Fibroblast of lung (primary cell): Measurements from ENCODE around the gene CEACAM18. TPM values are rescaled to one million over a fixed set of nuclear protein-coding genes. Genes with fewer than 3 reads are reported as not detected.

ENCODE experiments used
- polyA plus RNA-seq, 2 donors: library from polyadenylated mRNA; depleted of rRNA in 1 of 2; stranded (reverse) in 1 of 2; unstranded in 1 of 2; fragments of >200 nt; gene quantifications; 2 replicates each; pipeline ENCODE4 v1.2.1, GENCODE V29; 2011 to 2012; ENCODE audit warnings: missing spikeins in 1 of 2
- total RNA-seq: library from RNA; depleted of rRNA; stranded (reverse); fragments of >200 nt; gene quantifications from 2 replicates; pipeline ENCODE4 v1.2.1, GENCODE V29; 2014

CEACAM18 gene
- total and polyA plus RNA-seq, 2 donors (not counting 1 experiment from before 2014, with no cell fraction given), result not detected

Other genes starting within 250 kb of the CEACAM18 start
- not detected in 2 replicates for gene SIGLECL1, start 227.5 kb upstream of the CEACAM18 start, total RNA-seq
- not detected in 2 replicates for gene SIGLECL1, start 227.5 kb upstream of the CEACAM18 start, polyA plus RNA-seq
- gene IGLON5, start 166.9 kb upstream of the CEACAM18 start, total RNA-seq, result not detected in 2 replicates
- gene IGLON5, start 166.9 kb upstream of the CEACAM18 start, polyA plus RNA-seq, result not detected in 2 replicates
- 0.26 and 0.33 TPM in 2 replicates for gene VSIG10L, start 136.4 kb upstream of the CEACAM18 start, total RNA-seq
- gene VSIG10L, start 136.4 kb upstream of the CEACAM18 start, polyA plus RNA-seq, result 0.66 and 0.82 TPM in 2 replicates
- 71.7 and 123 TPM in 2 replicates for gene ETFB, start 112.2 kb upstream of the CEACAM18 start, total RNA-seq
- gene ETFB, start 112.2 kb upstream of the CEACAM18 start, polyA plus RNA-seq, result 84.4 and 101 TPM in 2 replicates
- gene CLDND2, start 109.5 kb upstream of the CEACAM18 start, total RNA-seq, result not detected in 2 replicates
- gene CLDND2, start 109.5 kb upstream of the CEACAM18 start, polyA plus RNA-seq, result not detected in 2 replicates
- not detected in 2 replicates for gene NKG7, start 105.9 kb upstream of the CEACAM18 start, total RNA-seq
- gene NKG7, start 105.9 kb upstream of the CEACAM18 start, polyA plus RNA-seq, result not detected in 2 replicates
- not detected in 2 replicates for gene LIM2, start 90.6 kb upstream of the CEACAM18 start, total RNA-seq
- not detected in 2 replicates for gene LIM2, start 90.6 kb upstream of the CEACAM18 start, polyA plus RNA-seq
- not detected in 2 replicates for gene C19orf84, start 87.9 kb upstream of the CEACAM18 start, total RNA-seq
- not detected in 2 replicates for gene C19orf84, start 87.9 kb upstream of the CEACAM18 start, polyA plus RNA-seq
- gene SIGLEC10, start 60.9 kb upstream of the CEACAM18 start, total RNA-seq, result not detected in 2 replicates
- gene SIGLEC10, start 60.9 kb upstream of the CEACAM18 start, polyA plus RNA-seq, result not detected in 2 replicates
- gene SIGLEC8, start 20.1 kb upstream of the CEACAM18 start, total RNA-seq, result not detected in 2 replicates
- gene SIGLEC8, start 20.1 kb upstream of the CEACAM18 start, polyA plus RNA-seq, result not detected in 2 replicates
- not detected in 2 replicates for gene SIGLEC12, start 23.3 kb downstream of the CEACAM18 start, total RNA-seq
- not detected in 2 replicates for gene SIGLEC12, start 23.3 kb downstream of the CEACAM18 start, polyA plus RNA-seq
- not detected in 2 replicates for gene SIGLEC6, start 53.1 kb downstream of the CEACAM18 start, total RNA-seq
- gene SIGLEC6, start 53.1 kb downstream of the CEACAM18 start, polyA plus RNA-seq, result not detected in 2 replicates
- gene ZNF175, start 92.7 kb downstream of the CEACAM18 start, total RNA-seq, result 4.1 and 5.0 TPM in 2 replicates
- 4.7 and 7.6 TPM in 2 replicates for gene ZNF175, start 92.7 kb downstream of the CEACAM18 start, polyA plus RNA-seq
- gene SIGLEC5, start 151.9 kb downstream of the CEACAM18 start, total RNA-seq, result not detected in 2 replicates
- gene SIGLEC5, start 151.9 kb downstream of the CEACAM18 start, polyA plus RNA-seq, result not detected in 2 replicates
- gene SIGLEC14, start 168.3 kb downstream of the CEACAM18 start, total RNA-seq, result not detected in 2 replicates
- gene SIGLEC14, start 168.3 kb downstream of the CEACAM18 start, polyA plus RNA-seq, result not detected in 2 replicates
- 5.1 and 8.6 TPM in 2 replicates for gene SPACA6, start 214.8 kb downstream of the CEACAM18 start, total RNA-seq
- 2.8 and 5.5 TPM in 2 replicates for gene SPACA6, start 214.8 kb downstream of the CEACAM18 start, polyA plus RNA-seq
- not detected in 2 replicates for gene HAS1, start 245.5 kb downstream of the CEACAM18 start, total RNA-seq
- not detected in 2 replicates for gene HAS1, start 245.5 kb downstream of the CEACAM18 start, polyA plus RNA-seq